ENCODE data around the gene WLS.
"Not testable (repeated sequence)": the region's sequence is repeated elsewhere in the genome, so short reads cannot be mapped to it uniquely, and the experiment has no call there.

Gene WLS

DNA sequence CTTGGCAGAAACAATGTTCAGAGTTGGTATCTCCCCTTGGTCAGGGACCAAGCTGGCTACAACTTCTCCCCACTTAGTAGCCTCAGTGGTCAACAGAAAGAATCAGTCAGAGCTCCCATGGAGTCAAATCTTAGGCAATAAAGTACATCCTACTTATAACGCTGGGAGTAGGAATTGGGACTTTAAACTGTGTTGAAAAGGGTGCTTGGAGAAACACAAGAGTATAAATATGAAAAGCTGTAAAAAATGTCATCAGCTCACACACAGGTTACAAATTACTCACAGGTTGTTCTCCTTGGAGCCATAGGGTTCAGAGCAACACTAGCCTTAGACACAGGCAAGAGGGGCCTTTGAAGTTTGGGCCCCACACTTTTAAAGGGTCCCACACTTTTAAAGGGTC is 67.4 kb downstream of the WLS start:
- Histone ChIP-seq H2AFZ (ENCODE audit: low read length) (no peak overlapping the region), H3K36me3 (replicated peaks in 1 of 2; ENCODE audit: control insufficient read depth in 2 of 2, insufficient read depth in 2 of 2, low read length in 2 of 2) (peaks cover 0 to 80% of the 10 kb centered on the region in 2 donors), H3K4me3 (ENCODE audit: low read length in 2 of 2) (no peak overlapping the region), H3K27me3 (ENCODE audit: control insufficient read depth in 3 of 3, insufficient read depth in 3 of 3, low read depth in 1 of 3, low read length in 3 of 3) (no peaks in the 10 kb centered on the region), H2BK15ac (ENCODE audit: low read length) (no peak overlapping the region), H3K4me1 (ENCODE audit: control insufficient read depth in 2 of 2, insufficient read depth in 1 of 2, low read depth in 1 of 2, low read length in 2 of 2) (no peaks in the 10 kb centered on the region), H3K4me2 (ENCODE audit: insufficient read depth, low read length, poor library complexity, severe bottlenecking) (no peak overlapping the region), H4K91ac (ENCODE audit: low read depth, low read length, poor library complexity) (no peak overlapping the region), H2BK5ac (ENCODE audit: low read length) (no peak overlapping the region), H3K23ac (ENCODE audit: low read depth, low read length, poor library complexity) (no peak overlapping the region), H3K9me3 (replicated peaks in 1 of 2; ENCODE audit: control insufficient read depth in 2 of 2, insufficient read depth in 1 of 2, low read depth in 1 of 2, low read length in 2 of 2) (peaks cover 5 to 22% of the 10 kb centered on the region in 2 donors), H2BK120ac (ENCODE audit: low read depth, low read length) (no peak overlapping the region), H3K14ac (ENCODE audit: low read length) (no peak overlapping the region), H3K79me1 (ENCODE audit: low read depth, low read length) (no peaks in the 10 kb centered on the region), H3K4ac (ENCODE audit: low read length) (no peak overlapping the region), H3K18ac (ENCODE audit: low read length) (no peak overlapping the region), H3K9ac (ENCODE audit: low read depth, low read length, poor library complexity) (no peak overlapping the region), H2BK12ac (ENCODE audit: low read length) (no peak overlapping the region), H4K8ac (ENCODE audit: low read depth, low read length) (no peak overlapping the region), H3K27ac (replicated peaks; ENCODE audit: low read length) (no peak overlapping the region), H2AK5ac (ENCODE audit: low read depth, low read length) (no peak overlapping the region)
- DNase-seq (ENCODE audit: low spot score) = no peak
- whole genome bisulfite sequencing, 2 donors (ENCODE audit: extremely low coverage in 2 of 2, insufficient read length in 2 of 2, insufficient replicate concordance in 1 of 2) = no CpG with 5 or more reads among the region's 1 CpG

DNA sequence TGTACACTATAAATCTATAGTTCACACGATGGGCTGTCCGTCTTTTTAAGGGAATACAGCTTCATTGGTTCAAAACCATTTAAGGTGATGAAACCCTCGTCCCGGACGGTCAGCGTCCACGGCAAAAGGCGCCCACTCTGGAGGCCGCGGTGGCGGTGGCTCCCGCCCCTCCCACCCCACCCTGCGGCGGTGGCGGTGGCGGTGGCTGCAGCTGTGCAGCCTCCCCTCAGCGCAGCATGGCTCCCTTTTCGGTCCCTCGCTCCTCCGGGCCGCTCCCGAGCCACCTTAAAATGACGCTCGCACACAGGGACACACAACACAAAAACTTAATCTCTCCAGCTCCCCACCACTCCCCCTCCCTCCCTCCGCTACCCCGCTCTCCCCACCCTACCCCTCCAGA is 69.1 kb downstream of the WLS start:
- H3K4me1 ChIP-seq (ENCODE audit: control insufficient read depth in 2 of 2, insufficient read depth in 1 of 2, low read depth in 1 of 2, low read length in 2 of 2) = no peaks in the 10 kb centered on the region
- H2AK5ac ChIP-seq (ENCODE audit: low read depth, low read length) = no peak overlapping the region
- no peak overlapping the region for H2BK120ac ChIP-seq (ENCODE audit: low read depth, low read length)
- no peaks in the 10 kb centered on the region for H3K27me3 ChIP-seq (ENCODE audit: control insufficient read depth in 3 of 3, insufficient read depth in 3 of 3, low read depth in 1 of 3, low read length in 3 of 3)
- H3K79me1 ChIP-seq (ENCODE audit: low read depth, low read length) = no peaks in the 10 kb centered on the region
- H3K36me3 ChIP-seq (replicated peaks in 1 of 2; ENCODE audit: control insufficient read depth in 2 of 2, insufficient read depth in 2 of 2, low read length in 2 of 2) = peaks cover 0 to 87% of the 10 kb centered on the region in 2 donors
- no peak overlapping the region for H3K4me3 ChIP-seq (ENCODE audit: low read length in 2 of 2)
- no peak overlapping the region for H3K4me2 ChIP-seq (ENCODE audit: insufficient read depth, low read length, poor library complexity, severe bottlenecking)
- H3K14ac ChIP-seq (ENCODE audit: low read length) = no peak overlapping the region
- H4K8ac ChIP-seq (ENCODE audit: low read depth, low read length) = no peak overlapping the region
- H3K4ac ChIP-seq (ENCODE audit: low read length) = no peak overlapping the region
- H3K27ac ChIP-seq (replicated peaks; ENCODE audit: low read length) = no peak overlapping the region
- H2AFZ ChIP-seq (ENCODE audit: low read length) = no peak overlapping the region
- H3K18ac ChIP-seq (ENCODE audit: low read length) = no peak overlapping the region
- H2BK5ac ChIP-seq (ENCODE audit: low read length) = no peak overlapping the region
- peaks cover 5 to 22% of the 10 kb centered on the region in 2 donors for H3K9me3 ChIP-seq (replicated peaks in 1 of 2; ENCODE audit: control insufficient read depth in 2 of 2, insufficient read depth in 1 of 2, low read depth in 1 of 2, low read length in 2 of 2)
- no peak overlapping the region for H2BK12ac ChIP-seq (ENCODE audit: low read length)
- no peak for DNase-seq (ENCODE audit: low spot score)
- no CpG with 5 or more reads among the region's 26 CpGs for WGBS, 2 donors (ENCODE audit: extremely low coverage in 2 of 2, insufficient read length in 2 of 2, insufficient replicate concordance in 1 of 2)
- H3K23ac ChIP-seq (ENCODE audit: low read depth, low read length, poor library complexity) = no peak overlapping the region
- no peak overlapping the region for H3K9ac ChIP-seq (ENCODE audit: low read depth, low read length, poor library complexity)
- H2BK15ac ChIP-seq (ENCODE audit: low read length) = no peak overlapping the region
- H4K91ac ChIP-seq (ENCODE audit: low read depth, low read length, poor library complexity) = no peak overlapping the region

DNA sequence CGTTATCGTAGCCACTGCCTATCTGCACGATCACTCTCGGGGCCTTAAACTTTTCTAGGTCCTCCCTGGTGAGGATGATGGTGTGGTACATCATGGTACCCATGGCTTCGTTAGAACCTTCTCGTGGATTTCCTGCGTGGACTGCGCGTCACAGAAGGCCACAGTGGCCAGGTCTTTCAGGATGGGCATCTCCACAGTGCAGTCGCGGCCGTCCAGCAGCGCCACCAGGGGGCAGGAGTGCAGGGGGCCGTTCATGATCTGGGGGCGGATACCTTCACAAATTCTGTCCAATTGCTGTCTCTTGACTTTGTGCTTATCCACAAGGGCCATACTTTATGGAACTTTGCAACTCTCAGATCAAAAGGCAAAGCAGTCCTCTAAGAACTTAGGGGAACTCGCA is 69.6 kb downstream of the WLS start:
- no peak for DNase-seq (ENCODE audit: low spot score)

DNA sequence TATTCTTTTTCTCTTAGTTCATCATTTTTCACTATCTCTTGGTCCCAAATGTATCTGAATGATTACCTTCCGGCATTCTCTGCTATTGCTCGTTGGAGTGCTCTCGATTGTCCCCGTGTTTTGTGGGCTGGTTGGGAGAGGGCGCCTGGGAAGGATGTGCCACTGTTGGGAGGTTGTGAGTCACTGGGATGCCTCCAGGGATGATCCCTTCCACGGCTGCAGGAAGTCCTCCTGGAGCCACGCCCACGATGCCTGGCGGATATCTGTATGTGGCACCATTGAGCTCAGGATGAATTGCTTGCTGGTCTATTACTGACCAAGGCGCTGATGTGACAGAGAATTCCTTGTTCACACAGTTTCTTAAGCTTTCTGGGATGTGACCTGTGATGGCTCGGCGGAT is 70.7 kb downstream of the WLS start:
- not testable (repeated sequence) for H2BK15ac ChIP-seq (ENCODE audit: low read length); H3K14ac ChIP-seq (ENCODE audit: low read length); H3K27me3 ChIP-seq (ENCODE audit: control insufficient read depth in 3 of 3, insufficient read depth in 3 of 3, low read depth in 1 of 3, low read length in 3 of 3); H3K23ac ChIP-seq (ENCODE audit: low read depth, low read length, poor library complexity); H2AFZ ChIP-seq (ENCODE audit: low read length); H2BK120ac ChIP-seq (ENCODE audit: low read depth, low read length); H4K8ac ChIP-seq (ENCODE audit: low read depth, low read length); H3K79me1 ChIP-seq (ENCODE audit: low read depth, low read length); H2BK5ac ChIP-seq (ENCODE audit: low read length); H3K4ac ChIP-seq (ENCODE audit: low read length); H3K18ac ChIP-seq (ENCODE audit: low read length); H3K4me2 ChIP-seq (ENCODE audit: insufficient read depth, low read length, poor library complexity, severe bottlenecking); DNase-seq (ENCODE audit: low spot score); H3K27ac ChIP-seq (replicated peaks; ENCODE audit: low read length); H2BK12ac ChIP-seq (ENCODE audit: low read length); H4K91ac ChIP-seq (ENCODE audit: low read depth, low read length, poor library complexity); H3K4me1 ChIP-seq (ENCODE audit: control insufficient read depth in 2 of 2, insufficient read depth in 1 of 2, low read depth in 1 of 2, low read length in 2 of 2); H2AK5ac ChIP-seq (ENCODE audit: low read depth, low read length); H3K4me3 ChIP-seq (ENCODE audit: low read length in 2 of 2)
- peaks cover 5 to 22% of the 10 kb centered on the region in 2 donors for H3K9me3 ChIP-seq (replicated peaks in 1 of 2; ENCODE audit: control insufficient read depth in 2 of 2, insufficient read depth in 1 of 2, low read depth in 1 of 2, low read length in 2 of 2)
- H3K36me3 ChIP-seq (replicated peaks in 1 of 2; ENCODE audit: control insufficient read depth in 2 of 2, insufficient read depth in 2 of 2, low read length in 2 of 2) = peaks cover 0 to 87% of the 10 kb centered on the region in 2 donors
- peak overlapping the region; percentile 39 for H3K9ac ChIP-seq (ENCODE audit: low read depth, low read length, poor library complexity)
- no CpG with 5 or more reads among the region's 12 CpGs for WGBS, 2 donors (ENCODE audit: extremely low coverage in 2 of 2, insufficient read length in 2 of 2, insufficient replicate concordance in 1 of 2)

More for the DNA sequence above, 69.6 kb downstream of the WLS start:
- Histone ChIP-seq H2BK12ac (ENCODE audit: low read length) (no peak overlapping the region), H2AFZ (ENCODE audit: low read length) (no peak overlapping the region), H3K23ac (ENCODE audit: low read depth, low read length, poor library complexity) (peak overlapping the region; percentile 91), H3K18ac (ENCODE audit: low read length) (no peak overlapping the region), H3K14ac (ENCODE audit: low read length) (no peak overlapping the region), H4K91ac (ENCODE audit: low read depth, low read length, poor library complexity) (no peak overlapping the region), H3K4ac (ENCODE audit: low read length) (no peak overlapping the region), H4K8ac (ENCODE audit: low read depth, low read length) (no peak overlapping the region), H3K4me3 (ENCODE audit: low read length in 2 of 2) (no peak overlapping the region), H3K36me3 (replicated peaks in 1 of 2; ENCODE audit: control insufficient read depth in 2 of 2, insufficient read depth in 2 of 2, low read length in 2 of 2) (peaks cover 0 to 87% of the 10 kb centered on the region in 2 donors), H3K4me1 (ENCODE audit: control insufficient read depth in 2 of 2, insufficient read depth in 1 of 2, low read depth in 1 of 2, low read length in 2 of 2) (no peaks in the 10 kb centered on the region), H3K27me3 (ENCODE audit: control insufficient read depth in 3 of 3, insufficient read depth in 3 of 3, low read depth in 1 of 3, low read length in 3 of 3) (no peaks in the 10 kb centered on the region), H3K9ac (ENCODE audit: low read depth, low read length, poor library complexity) (no peak overlapping the region), H2BK120ac (ENCODE audit: low read depth, low read length) (no peak overlapping the region), H3K9me3 (replicated peaks in 1 of 2; ENCODE audit: control insufficient read depth in 2 of 2, insufficient read depth in 1 of 2, low read depth in 1 of 2, low read length in 2 of 2) (peaks cover 5 to 22% of the 10 kb centered on the region in 2 donors), H3K4me2 (ENCODE audit: insufficient read depth, low read length, poor library complexity, severe bottlenecking) (no peak overlapping the region), H2BK15ac (ENCODE audit: low read length) (no peak overlapping the region), H2AK5ac (ENCODE audit: low read depth, low read length) (no peak overlapping the region), H3K27ac (replicated peaks; ENCODE audit: low read length) (no peak overlapping the region), H3K79me1 (ENCODE audit: low read depth, low read length) (no peaks in the 10 kb centered on the region), H2BK5ac (ENCODE audit: low read length) (no peak overlapping the region)
- no CpG with 5 or more reads among the region's 16 CpGs for WGBS, 2 donors (ENCODE audit: extremely low coverage in 2 of 2, insufficient read length in 2 of 2, insufficient replicate concordance in 1 of 2)
